T follicular helper cell (primary cell): ENCODE measurements around the gene A2M.

Experiments used
- DNase-seq: peaks from one replicate; pipeline ENCODE4 v3.0.0-alpha.2; 2020; ENCODE audit warnings: low read depth

Gene A2M

DNA sequence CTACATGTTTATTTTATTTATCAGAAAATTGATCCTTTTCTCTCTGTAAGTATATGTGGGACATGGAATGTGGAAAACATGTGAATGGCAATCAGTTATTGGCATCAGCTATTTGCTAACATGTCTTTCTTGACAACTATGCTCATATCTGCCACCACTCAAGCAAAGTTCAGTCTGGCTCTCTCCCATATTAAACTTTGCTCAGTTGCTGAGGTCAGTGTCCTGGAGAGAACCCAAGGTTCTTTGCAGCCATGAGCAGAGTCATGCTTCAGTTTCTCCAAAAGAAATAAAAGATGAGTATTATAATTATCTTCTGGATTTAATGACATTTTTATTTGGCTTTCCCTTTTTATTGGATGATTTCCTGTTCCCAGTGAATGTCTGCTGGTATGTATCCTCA, 42.6 kb downstream of the A2M start:
- no peak for DNase-seq

DNA sequence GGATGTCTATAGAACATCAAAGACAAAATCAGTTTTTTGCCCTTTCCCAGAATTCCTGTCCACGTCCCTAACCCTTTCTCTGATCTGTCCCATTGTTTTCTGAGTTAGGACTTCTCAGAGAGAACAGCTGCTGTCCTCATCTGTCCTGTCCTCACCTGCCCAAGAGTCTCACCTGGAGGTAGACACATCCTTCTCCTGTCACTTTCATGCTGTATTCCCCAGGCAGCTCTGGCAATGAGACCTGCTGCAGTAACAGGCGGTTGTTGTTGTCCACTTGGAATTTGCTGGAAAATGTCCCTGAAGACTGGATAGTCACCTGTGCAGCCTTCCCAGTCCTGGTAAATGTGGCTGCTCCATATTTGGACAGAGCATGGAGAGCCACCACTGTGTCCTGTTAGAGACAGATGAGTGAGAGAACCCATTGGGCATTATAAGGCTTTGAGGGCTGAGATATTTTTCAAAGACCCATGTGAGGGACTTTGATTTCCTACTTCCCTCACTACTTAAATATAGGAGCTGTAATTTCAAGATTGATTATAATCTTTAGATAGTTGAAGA, 43.2 kb downstream of the A2M start:
- no peak for DNase-seq

GRCh38 chr12:9071969-9072368, 43.8 kb downstream of the A2M start:
- DNase-seq: no peak

- no peak for DNase-seq
Measured at GRCh38 chr12:9071518-9071917, 44.2 kb downstream of the A2M start.

DNA sequence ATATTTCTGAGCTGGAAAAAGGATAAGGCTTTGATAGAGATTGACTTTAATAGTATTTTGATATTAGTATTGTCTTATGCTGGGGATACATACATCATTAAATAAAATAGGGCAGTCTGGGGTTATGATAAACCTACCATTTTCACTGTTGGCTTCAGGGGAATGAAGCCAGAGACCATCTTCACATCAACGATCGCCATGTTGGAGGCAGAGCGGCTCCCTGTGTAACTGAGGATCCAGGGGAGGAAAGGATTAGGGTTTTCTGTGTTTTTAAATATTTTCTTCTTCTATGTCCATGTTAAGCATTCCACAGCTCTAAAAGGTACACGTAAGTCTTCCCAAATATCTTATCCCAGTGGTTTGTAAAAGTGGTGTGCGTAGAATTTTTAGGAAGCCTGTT, 45.4 kb downstream of the A2M start:
- DNase-seq: no peak

DNA sequence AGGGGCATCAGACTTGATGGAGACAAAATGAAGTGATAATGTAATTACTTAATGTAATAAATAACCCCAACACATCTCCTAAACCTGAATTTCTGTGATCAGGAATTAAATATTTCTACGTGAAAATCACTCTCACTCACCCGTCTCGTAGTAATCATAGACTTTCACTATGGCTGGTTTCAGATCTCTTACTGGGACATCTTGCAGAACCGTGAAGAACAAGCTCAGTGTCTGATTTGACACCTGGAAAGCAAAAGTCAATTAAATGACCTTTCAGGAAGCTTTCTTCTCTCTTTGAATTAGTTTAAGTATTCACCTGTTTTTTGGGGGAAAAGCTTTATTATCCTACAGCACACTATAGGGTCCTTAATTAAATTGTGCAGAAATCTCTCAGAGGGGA, 47.1 kb downstream of the A2M start:
- no peak for DNase-seq

DNA sequence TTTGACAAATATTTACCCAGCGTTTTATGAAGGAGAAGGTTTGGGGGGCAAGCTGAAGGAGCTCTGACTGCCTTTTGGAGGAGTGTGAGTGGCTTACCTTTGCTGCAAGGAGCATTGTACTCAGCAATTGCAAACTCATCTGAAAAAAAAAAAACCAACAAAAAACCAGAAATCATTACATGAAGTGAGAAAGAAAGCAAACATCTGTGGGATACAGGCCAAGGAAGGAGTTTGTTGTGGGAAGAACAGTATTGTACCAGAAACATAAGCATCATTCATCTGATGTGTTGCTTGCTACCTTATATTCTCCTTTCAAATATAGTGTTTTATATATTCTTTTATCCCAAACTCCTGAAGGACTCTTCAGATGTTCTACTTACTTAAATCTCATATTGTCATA, 47.6 kb downstream of the A2M start:
- no peak for DNase-seq

- DNase-seq: no peak
Measured at GRCh38 chr12:9066755-9067423, 48.8 kb downstream of the A2M start.

DNA sequence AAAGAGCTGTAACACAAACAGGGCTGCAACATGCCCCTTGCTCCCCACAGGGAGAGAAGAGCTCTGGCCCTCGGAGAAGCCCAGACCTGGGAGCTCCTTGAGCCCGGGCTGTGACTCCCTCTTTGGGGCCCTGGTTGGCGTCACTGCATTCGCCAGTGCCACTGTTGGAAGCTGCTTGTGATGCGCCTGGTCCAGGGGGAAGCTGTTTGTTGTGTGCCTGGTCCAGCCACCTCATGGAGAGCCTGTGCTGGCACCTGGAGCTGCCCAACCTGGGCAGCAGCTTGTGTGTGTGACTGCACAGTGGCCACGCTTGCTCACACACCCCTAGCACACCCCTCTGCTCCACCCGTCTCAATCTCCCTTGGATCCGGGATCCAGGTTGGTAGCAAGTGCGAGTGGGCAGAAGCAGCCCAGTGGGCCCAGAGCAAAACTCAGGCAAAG, 49.5 kb downstream of the A2M start:
- no peak for DNase-seq

GRCh38 chr12:9065607-9065856, 50.2 kb downstream of the A2M start:
- DNase-seq: no peak

- no peak for DNase-seq
Measured at GRCh38 chr12:9064815-9065606, 50.7 kb downstream of the A2M start.

GRCh38 chr12:9064201-9064814, 51.4 kb downstream of the A2M start:
- DNase-seq: peak; percentile 25

DNA sequence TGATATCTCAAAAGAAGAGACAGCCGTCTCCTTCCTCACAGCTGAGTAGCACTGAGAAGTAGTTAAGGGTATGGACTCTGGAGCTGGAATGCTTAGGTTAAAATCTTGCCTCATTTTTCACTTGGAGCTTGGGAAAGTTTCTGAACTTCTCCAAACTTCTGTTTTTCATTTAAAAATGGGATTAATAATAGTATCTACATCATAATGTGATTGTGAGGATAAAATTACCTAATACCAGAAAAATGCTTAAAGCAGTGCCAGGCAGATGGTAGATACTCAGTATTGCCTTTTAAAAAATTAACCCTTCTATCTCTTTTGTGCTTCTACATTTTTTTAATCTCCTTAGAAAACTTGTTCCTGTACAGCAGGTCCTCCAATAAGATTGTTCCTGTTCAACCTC, 63.1 kb downstream of the A2M start:
- no peak for DNase-seq

DNA sequence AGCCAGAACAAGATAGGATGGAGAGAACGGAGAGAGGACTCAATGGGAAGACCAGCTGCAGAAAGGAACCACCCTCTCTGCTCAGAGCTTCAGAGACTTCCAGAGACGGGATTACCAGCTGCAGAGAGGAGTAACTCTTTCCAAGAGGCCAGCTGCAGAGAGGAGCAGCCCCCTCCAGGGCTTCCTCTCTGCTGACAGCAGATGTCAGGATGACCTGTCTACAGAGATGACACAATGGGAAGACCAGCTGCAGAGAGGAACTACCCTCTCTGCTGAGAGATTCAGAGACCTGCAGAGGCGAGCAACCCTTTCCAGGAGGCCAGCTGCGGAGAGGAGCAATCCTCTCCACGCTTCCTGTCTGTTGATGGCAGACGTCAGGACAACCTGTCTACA, 64.6 kb downstream of the A2M start:
- DNase-seq: no peak

DNA sequence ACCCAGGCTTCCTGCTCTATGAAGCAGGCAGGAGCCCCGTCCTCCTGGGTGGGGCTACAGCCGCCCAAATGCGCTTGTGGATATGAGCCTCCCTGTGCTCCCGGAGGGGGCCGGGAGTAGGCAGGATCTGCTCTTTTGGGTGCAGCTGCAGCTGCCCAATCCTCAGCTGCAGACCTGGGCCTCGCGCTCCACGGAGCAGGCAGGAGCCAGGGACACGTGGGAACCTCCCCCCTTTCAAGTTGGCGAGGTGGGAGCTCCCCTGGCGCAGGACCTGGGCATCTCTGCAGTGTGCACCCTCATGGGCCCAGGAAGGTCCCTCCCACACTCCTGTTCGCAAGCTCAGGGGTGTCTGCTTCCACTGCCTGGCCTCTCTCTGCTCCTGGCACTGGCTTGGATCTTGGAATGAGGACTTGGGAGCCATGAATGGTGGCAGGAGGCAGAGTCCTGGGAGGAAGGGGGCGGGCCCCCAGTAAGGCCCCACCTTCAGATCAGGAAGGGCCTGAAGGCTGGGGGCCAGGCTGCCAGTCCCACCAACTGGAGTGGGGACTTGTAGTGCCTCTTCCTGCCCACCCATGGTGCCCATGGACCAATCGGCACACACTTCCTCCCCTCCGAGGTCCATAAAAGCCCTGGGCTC, 65.1 kb downstream of the A2M start:
- DNase-seq: no peak

DNA sequence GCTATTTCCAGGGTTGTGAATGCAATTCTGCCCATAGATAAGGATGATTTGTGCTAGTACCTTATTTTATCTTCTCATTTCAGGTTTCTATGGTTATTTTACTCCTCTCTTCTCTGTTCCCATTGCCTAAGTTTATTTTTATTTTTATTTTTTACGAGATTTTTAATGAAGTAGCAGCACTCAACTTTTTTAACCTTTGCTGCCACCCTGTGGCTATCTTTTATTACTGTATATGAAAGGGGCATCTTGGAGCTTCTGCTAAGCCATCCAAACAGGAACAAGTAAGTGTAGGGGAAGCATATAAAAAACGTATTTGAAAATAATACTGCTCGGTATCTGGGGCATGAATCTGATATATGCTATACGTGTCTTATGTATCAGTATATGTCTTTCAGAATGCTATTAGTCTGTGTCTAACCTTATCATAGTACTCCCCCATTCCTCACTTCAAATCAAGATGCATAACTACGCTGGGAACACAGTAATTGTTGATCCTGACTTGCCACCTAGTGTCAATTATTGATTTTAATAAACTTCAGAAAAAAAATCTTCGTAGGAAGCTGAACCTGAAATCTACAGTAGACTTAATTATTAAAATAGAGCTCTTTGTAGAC, 66.1 kb downstream of the A2M start:
- DNase-seq: no peak

DNA sequence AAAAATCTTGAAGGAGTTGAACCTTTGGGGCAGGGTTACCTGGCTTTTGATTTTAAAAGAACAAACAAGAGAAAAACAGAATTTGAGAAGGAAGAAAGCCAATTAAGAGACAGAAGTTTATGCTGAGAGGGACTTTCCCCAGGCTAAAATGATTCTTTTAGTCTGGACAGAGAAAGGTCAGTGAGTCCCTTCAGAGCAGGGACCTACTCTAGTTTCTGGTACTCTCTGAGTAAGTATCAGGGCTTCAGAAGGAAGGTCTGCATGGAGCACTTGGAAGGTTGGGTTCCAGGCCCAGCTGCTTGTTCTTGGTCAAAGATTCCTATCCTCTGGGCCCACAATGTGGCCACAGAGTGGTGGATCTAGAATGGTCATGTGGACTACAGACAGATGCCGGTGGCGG, 66.8 kb downstream of the A2M start:
- DNase-seq: no peak

DNA sequence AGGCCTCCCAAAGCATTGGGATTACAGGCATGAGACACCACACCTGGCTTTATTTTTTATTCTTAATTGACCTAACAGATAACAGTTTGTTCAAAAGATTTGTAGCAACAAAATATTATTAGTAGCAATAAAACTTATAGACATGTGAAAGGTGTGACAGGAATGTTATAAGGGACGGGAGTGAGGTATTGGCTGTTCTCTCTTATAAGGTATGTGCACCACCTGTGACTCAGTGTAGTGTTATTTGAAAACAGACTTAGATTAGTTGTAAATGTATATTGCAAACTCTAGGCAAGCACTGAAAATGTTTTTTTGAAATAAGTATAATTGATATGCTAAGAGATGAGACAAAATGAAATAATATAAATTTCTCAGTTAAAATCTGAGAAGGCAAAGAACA, 68.6 kb downstream of the A2M start:
- DNase-seq: no peak

DNA sequence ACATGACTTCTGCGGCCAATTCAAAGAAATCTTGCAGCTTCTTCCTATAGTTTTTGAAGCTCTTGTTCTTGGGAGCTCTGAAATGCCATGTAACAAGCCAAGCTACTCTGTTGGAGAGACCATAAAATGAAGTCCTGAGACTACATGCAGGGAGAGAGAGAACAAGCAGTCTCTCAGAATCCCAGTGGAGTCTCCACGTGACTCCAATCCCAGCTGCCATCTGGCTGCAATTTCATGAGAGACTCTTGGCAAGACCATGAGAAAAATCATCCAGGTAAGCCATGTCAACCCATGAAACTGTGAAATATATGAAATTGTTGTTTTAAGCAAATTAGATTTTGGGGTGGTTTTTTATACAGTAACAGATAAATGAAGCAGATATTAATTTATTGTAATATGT, 72.0 kb downstream of the A2M start:
- no peak for DNase-seq

GRCh38 chr12:9041321-9041720, 74.4 kb downstream of the A2M start:
- no peak for DNase-seq

- no peak for DNase-seq
Measured at GRCh38 chr12:9040484-9041186, 75.1 kb downstream of the A2M start.
